Measurements from ENCODE around the gene DDHD1. TPM values are rescaled to one million over a fixed set of nuclear protein-coding genes. Genes with fewer than 3 reads are reported as not detected.
"Not testable (repeated sequence)": the region's sequence is repeated elsewhere in the genome, so short reads cannot be mapped to it uniquely, and the experiment has no call there.

The DDHD1 gene
- total RNA-seq: 18.1 TPM

DNA sequence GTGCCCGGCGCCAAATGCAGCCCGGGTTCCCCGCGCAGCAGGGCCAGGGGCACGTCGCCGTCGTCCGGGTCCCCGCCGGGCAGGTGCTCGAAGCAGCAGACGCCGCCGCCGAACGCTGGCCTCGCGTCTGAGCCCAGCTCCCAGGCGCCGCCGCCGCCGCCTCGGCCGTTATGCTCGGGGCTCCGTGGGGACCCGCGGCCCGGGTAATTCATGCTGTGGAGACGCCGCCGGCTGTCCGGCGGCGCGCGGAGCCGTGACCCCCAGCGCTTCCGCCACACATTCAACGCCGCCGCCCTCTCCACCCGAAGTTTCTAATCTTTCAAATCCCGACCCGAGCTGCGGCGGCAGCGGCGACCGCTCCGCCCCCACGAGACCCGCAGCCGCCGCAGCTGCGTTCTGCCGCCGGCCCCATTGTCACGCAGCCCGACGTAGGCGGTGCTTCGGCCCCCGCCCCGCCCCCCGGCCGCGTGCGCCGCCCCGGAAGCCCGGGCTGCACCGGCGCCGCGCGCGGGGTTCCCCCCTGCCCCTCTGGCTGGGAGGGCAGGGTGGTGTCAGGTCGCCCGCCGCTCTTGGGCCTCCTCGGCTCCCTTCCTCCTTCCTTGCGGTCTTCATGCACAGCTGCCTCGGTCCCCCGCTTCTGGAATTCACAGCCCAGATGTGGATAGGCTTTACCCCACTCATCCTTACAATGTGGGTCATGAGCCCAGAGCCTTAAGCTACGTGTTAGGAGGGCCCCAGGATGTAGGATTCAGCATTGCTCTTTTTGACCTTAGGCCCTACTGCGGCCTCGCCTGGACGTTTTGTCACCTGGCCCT, at the start of gene DDHD1:
Gene DDHD1, minus strand, starts transcription at position 437 of the 815 bp plus-strand sequence. Its CDS starts 225 bp downstream, at position 212.
- peak; percentile 89 for DNase-seq

DNA sequence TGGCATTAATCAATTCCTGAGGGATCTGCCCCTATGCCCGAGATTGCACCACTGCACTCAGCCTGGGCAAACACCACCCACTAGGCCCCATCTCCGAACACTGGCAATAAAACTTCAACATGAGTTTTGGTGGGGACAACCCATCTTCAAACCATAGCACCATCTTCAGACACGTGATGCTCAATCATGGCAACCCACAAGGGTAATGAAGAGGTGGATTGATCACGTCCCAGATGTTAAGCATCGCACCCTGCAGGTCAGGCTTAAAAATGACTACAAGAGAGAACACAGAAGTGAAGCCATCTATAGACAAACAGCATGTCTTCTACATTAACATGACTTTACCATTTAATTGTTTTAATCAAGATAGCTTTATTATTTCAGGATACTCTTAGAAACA, 42.8 kb upstream of the DDHD1 start:
- DNase-seq: no peak

DNA sequence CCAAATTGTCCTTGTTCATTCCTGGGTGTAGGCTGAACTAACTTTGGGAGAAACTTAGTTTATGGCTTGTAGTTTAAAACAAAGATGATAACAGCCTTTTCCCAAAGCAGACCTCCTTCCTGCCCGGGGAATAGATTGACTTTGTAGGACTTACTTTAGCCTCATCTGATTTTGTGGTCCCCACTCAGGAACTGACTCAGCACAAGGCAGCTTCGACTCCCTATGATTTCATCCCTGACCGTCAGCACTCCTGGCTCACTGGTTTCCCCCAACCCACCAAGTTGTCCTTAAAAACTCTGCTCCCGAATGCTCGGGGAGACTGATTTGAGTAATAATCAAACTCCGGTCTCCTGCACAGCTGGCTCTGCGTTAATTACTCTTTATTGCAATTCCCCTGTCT, 40.1 kb upstream of the DDHD1 start:
- no peak for DNase-seq

DNA sequence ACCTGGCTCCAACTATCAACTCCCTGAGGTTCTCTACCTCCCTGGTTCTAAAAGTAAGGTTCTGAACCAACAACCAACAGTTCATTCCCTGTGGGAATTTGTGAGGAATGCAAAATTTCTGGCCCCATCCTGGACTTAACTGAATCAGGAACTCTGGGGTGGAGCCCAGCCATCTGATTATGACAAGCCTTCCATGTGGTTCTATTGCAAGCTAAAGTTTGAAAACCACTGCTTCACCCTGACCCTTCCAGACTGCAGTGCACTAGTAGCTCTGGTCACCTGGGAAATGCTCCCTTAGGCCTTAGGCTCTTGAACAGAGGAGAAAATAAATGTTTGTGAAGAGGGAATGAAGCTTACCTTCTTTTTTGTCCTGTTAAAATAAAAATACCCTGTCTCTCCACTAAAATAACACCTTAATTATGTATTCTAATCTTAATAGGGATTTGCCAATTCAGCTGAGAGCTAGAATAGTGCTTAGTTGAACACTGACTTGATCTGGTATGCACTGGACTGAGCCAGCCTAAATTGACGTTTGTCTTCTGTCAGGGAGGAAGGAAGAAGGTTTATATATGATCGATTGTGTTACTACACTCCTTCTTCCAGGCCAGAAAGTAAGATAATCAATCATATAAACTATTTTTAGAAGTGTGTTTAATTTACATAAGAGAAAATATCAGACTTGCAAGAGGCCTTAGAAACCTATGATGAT, 39.1 kb upstream of the DDHD1 start:
- DNase-seq: no peak

DNA sequence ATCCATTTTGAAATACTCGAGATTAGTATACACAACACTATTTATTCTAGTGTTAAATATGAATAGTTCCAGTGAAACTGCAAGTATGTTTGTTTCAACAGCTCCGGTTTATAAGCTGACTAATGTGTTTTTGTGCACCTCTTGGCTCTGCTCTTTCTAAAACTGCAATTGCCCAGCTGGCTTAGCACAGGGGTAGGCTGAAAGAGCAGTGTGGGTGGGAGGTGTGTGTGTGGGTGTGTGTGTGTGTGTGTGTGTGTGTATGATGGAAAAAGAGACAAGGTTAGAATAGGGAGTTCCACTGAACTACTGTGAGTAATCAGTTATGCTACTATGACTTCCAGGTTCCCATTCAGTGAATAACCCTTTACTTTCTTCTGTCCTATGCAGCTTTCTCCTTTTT, 37.8 kb upstream of the DDHD1 start:
- no peak for DNase-seq

DNA sequence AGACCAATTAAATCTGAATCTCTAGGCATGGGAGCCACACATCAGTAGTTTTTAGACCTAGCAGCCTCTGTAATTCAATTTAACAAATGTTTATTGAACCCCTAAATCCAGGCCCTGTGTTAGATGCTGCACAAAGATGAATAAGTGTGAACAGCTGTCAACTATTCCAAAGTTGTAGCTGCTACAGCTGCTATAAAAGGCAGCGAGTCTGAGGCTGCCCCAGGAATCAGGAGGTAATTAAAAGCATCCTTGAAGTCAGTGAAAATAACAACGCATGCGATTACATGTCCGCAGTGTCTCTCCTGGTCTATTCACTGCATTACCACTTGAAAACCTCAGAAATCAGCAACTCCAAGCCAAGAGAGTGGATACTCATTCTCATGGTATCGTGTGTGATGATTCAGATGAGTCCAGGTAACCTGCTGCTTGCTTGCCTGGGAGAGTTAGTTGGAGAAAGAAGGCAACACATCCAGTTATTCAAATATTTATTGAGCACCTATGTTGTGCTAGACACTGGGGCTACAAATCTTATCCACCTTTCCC, 34.9 kb upstream of the DDHD1 start:
- no peak for DNase-seq

DNA sequence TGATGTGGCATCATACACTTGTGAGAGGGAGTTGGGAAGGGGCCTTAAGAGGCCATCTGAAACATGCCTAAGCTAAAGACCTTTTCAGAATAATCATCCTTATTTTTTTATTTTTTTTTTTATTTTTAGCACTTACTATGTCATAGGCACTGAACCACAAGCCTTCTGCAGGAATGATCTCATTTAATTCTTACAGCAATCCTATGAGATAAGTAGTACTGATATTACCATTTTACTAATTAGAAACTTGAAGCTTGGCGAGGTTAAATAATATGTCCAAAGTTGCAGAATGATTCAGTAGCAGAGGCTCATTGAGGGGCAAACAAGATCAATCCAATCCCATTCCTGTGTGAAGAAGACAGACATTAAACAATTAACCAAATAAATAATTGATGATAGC, 33.4 kb upstream of the DDHD1 start:
- no peak for DNase-seq

DNA sequence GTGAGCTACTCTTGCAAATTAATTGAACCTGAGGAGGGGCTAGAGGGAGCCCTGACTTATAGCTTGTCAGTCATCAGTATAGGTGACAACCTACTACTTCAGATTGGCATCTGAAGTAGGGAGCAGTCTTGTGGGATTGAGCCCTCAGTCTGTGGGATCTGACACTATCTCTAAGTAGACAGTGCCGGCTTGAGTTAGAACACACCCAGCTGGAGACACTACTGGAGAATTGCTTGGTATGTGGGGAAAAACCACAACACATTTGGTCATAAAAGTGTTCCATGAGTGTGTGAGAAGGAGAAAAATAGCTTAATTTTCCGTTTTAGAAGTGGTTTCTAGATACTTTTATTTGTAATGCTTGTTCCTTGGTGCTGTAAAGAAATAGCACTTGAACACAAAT, 30.5 kb upstream of the DDHD1 start:
- no peak for DNase-seq

DNA sequence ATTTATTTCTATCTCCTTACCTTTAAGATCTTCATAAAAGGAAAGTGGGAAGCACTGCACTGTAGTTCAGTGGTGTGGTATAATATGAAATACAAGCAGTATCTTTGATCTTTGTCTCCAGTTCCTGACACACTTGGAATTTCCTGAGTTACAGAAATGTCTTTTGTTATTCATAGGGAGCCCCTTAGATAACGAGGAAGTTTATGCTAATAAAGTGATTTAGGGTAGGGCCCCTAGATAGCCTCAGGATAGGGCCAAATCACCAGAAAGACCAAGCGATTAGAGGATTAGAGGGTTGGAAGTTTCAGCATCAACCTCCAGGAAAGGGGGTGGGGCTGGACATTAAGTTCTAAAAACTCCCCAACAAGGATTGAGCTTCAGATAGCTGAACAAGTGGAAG, 29.9 kb upstream of the DDHD1 start:
- no peak for DNase-seq

DNA sequence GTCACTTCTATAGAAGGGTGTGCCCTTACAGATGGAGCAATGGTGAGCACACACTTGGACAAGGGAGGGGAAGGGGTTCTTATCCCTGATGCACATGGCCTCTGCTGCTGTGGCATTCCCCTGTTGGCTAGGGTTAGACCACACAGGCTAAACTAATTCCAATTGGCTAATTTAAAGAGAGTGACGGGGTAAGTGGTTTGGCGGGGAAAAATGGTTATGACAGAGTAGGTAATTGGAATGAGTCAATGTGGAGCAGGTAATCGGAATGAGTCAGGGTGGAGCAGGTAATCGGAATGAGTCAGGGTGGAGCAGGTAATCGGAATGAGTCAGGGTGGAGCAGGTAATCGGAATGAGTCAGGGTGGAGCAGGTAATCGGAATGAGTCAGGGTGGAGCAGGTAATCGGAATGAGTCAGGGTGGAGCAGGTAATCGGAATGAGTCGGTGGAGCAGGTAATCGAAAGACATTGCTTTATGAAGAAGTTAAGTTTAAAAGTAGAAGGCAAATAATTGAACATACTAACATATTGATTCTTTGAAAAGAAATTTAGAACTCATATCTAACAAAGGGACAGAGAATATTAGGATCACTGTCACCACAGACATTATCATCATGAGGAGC, 28.4 kb upstream of the DDHD1 start:
- DNase-seq: not testable (repeated sequence)

DNA sequence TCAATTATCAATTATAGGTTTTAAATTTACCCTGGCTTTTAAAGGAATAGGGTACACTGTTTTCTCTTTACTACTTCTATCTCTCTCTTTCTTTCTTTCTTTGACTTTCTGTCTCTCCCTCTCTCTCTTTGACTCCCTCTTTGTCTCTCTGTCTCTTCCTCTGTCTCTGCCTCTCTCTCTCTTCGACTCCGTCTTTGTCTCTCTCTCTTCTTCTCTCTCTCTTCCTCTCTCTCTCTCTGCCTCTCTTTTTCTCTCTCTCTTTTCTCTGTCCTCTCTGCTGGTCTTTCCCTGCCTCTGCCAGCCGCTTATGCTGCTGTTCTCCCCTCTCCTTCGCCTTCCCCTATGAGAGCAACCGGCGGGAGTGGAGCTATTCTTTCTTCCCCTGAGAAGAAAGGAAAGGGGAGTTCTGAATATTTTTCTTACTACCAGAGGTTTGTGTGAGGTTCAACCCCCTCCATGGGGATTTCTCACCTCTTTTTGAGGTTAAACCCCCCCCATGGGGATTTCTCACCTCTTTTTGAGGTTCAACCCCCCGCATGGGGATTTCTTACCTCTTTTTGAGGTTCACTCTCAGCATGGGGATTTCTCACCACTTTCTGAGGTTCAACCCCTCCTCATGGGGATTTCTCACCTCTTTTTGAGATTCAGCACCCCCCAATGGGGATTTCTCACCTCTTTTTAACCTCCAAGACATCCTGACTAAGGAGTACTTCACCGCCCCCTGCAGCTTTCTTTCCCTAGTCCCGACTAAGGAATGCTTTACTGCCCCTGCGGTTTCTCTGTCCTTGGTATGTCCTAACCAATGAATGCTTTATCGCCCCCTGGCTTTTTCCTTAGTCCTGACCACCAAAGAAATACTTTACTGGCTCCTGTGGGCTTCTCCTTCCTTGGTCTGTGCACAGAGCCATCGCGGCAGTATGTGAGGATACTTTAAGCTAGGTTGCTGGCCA, 27.4 kb upstream of the DDHD1 start:
- no peak for DNase-seq

DNA sequence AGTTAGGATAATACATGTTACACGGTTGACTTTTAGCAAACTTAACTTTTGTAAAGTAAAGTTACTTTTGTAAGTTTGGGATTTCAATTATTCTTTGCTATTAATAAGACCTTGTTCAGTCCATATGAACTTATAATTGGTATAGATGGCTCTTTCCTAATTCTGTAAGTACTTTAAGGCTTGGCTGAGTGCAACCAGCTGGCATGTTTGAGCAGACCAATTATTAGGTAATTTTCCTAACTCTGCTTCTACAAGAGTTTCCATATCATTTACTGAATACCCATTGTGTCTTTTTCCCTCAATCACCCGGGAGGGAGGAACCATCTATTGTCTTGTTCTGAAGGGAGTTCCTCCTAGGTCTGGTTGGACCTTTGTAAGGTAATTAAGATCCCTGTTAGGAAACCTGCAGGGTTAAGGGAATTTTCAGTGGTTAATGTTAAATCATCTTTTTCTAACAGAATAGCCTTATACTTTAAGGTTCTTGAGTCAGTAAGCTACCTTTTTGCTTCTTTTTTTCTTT, 26.4 kb upstream of the DDHD1 start:
- not testable (repeated sequence) for DNase-seq

DNA sequence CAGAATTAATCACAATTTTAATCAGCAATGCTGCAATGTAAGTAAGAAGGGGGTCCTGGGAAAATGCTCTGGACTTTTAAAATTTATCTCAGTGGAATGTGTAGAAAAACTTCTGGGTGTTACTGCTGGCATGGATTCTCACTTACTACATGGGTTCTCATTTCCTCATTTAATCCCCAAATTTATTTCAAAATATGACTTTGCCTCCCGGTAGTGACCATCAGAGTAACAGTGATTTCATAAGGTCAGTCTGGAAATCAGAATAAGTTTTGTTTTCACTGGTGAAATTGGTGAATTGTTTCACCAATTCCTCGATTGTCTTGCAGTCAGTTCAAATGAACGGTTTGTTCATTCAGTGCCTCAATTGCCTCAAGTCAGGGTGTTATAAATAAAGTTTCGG, 22.3 kb upstream of the DDHD1 start:
- DNase-seq: no peak

DNA sequence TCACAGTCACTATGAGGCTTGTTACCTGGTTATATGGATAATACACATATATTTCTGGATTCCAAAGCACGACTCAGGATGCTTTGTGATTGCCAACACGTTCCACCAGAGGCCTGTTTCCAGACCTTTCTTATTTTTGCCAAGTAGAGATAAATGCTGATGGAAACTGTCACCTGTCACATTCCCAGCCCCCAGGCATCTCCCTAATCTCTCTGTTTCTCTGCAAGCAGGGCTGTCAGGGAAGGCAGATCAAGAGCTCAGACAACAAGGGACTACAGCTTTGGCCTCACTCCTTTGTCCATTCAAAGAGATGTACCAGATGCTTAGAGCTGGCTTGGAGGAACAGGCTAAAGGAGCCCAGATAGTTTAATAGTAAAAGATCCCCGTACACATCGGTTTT, 21.8 kb upstream of the DDHD1 start:
- DNase-seq: no peak

DNA sequence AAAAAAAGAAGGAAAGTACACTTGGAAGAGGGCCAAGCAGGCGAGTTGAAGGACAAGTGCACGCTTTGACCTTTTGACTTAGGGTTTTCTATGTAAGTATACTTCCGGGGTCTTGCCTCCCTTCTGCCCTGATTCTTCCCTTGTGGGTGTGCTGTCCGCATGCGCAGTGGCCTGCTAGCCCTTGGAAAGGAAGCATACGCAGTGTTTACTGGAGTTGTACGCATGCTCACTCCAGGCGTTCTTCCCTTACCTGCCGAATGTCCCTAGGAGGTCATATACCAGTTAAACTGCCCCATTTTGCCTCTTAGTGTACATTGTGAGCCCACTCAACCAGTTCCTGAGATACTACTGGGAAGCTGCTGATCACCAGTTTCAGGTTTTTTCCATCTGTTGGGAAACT, 15.7 kb upstream of the DDHD1 start:
- no peak for DNase-seq

DNA sequence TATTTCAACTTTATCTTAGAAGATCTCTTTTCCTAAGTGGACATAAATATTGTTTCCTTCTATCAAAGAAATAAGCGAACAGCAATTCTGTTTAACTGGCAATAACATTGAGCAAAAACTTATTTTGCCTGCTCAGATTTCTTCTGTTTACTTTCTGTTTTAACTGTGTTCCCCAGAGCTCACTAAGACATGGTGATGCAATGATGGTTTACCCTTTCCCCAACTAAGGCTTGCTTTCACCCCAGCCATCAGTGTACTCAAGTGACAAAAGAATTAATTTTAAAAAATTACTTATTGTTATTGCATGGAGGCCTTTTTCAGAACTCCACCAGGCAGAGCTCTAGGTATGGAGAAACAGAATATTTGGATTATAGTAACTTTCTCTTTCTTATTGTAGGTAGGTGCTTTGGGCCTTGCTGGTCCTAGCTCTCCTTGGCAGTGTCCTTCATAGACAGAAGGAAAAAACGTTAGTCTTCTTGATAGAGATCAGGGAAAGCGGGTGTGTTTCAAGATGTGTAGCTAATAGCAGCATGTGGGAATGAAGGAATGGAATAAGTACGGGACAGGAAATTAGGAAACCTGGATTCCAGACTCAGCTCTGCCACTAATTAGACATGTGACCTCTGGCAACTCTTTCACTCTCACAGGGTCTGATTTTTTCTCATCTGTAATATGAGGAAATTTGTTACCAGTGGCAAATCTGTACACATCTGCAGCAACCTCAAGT, 14.6 kb upstream of the DDHD1 start:
- no peak for DNase-seq

DNA sequence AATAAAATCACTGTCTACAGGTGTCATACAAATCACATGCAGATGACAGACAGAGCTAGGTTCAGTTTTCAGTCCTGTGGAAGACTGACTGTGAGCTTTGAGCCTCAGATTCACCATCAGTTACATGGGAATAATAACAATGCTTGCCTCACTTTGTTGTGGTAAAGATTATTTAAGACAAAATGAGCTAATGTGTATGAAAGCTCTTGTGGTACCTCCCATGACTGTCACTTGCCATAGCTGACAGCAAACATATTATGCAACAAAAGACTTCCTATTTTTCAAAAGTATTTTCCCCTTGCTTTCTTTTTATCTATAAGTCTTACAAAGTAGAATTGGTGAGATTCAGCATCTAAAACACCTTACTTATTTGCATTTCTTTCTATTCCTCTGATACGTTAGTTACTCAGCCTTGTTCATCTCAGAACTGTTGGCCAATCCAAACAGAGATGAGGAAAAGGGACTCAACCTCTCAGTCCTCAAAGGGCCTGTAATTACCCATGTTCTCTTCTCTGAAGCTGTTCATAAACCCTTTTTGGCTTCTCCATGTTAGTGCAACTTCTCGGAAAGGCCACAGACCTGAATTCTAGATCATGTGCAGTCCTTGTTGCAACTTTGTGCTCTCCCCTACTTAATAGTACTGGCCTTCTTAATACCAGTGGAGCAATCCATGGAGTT, 8.8 kb upstream of the DDHD1 start:
- DNase-seq: no peak

DNA sequence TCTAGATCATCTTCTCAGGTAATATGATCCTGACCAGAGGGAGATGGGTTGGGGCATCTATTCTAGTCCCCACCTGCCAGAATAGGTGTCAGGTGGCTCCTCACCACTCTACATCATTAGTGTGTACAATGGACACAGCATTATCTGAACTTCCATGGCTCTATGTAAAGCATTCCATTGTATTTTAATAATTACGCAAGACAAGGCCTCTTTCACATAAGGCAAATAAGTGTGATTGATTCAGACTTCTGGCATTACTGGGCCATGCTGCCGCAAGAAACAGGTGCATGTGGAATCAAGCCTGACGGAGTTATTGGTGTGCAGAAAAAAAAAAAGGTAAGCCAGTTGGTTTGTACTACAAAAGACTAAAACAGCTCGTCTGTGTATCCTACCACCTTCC, 3.1 kb upstream of the DDHD1 start:
- no peak for DNase-seq

DNA sequence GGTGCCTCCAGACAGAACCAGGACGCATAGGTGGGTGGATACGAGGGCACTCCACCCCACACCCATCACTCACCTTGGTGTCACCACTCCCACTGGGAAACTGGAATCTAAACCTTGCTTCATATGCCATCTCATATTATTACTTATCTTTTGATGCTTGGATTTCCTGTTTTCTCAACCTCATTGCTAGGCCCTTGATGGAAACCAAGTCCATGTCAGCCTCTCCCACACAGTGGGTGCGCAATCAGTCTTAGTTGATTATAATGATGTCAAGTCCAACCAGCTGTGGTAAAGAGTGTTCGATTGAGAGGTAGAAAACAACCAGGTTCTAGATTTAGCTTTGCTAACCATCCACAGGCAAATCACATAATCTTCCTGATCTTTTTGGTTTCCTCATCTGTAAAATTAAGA, 584 bp upstream of the DDHD1 start:
- no peak for DNase-seq

DNA sequence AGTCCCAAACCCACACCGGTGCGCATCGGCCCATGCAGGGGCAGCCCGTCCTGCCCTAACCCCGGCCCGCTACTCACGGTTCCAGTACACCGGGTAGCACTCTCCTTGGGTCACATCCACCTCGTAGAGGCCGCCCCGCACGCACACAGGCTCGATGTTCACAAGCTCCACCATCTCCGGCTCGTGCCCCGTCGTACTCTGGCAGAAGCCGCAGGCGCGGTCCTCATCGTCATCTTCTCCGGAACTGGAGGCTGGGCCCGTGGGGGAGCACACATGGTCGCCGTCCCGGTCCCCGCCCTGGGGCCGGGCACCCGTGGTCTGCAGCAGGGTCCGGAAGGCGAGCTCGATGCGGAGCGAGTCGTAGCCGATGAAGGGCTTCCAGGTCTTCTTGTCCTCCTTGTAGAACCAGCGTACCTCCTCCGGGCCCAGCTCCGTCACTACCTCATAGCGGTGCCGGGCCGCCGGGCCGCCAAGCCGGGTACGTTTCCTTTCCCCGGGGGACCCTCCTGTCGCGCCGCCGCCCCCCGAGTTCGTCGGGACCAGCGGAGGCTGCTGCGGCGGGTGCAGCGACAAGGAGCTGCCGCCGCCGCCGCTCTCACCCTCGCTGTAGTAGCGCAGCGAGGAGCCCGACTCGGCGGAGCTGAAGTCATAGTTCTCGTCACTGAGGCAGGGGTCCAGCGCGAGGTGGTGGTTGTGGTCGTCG, 788 bp downstream of the DDHD1 start:
- peak; percentile 60 for DNase-seq
